ENCODE data around the gene TJP2.

TJP2 gene

DNA sequence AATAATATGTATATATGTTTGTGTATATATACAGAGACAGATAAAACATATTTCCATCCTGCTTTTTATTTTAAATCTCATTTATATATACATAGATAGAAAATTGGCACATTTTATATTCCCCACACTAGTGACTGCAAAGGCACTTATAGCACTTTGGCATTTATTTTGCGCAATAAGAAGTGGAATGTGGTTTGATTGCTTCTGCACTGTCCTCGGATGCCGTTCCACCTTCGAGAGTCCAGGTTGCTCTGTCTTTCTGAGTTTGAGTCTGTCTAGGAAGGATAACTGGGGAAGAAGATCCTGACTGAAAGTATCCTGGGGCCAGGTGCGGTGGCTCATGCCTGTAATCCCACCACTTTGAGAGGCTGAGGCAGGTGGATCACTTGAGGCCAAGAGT, 84.5 kb downstream of the TJP2 start:
- TF ChIP-seq CTCF (IDR thresholded peaks at IDR 0.05; ENCODE audit: extremely low read depth, insufficient read depth, missing control alignments) = no peak
- in situ Hi-C loops (cut with MboI; ENCODE audit: low pct_unique_long_range_greater_than_20kb, low sequenced_read_pairs, unreplicated experiment) = no loop called here
- no peak for DNase-seq (ENCODE audit: low spot score)

DNA sequence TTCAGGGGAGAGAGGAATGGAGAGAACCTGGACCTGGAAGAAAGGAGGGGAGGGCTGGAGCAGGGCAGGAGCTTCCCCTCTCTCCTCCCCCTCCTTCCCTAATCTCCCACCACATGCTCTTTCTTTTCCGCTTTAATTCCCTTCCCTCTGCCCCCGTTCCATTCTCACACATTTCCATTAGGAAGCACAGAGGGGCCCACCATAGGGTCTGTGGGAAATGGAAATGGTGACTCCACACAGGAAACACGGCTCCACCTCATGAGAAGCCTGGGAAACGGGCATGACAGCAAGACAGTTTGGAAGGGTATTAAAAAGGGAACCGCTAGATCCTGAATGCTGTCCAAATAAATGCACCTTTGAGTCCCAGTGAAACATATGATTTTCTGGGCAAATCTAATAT, 86.1 kb downstream of the TJP2 start:
- no peak for TF ChIP-seq CTCF (IDR thresholded peaks at IDR 0.05; ENCODE audit: extremely low read depth, insufficient read depth, missing control alignments)
- in situ Hi-C loops (cut with MboI; ENCODE audit: low pct_unique_long_range_greater_than_20kb, low sequenced_read_pairs, unreplicated experiment) = no loop called here
- DNase-seq (ENCODE audit: low spot score) = no peak

DNA sequence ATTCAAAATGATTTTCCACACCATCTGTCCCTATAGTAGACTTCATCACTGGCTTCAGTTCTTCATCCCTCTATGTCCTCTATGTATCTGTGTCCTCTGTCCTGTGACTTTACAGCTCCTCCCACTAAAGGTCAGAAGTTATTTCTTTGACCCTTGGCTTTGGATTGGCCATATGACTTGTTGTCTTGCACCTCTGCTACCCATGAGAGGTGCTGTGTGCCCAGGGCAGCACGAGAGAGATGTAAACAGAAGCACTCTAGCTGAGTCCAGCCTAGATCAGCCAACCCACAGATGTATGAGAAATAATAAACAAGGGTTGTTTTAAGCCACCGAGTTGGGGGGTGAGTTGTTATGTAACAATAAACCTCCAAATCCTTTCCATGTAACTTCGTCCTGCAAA, 87.6 kb downstream of the TJP2 start:
- TF ChIP-seq CTCF (IDR thresholded peaks at IDR 0.05; ENCODE audit: extremely low read depth, insufficient read depth, missing control alignments) = no peak
- in situ Hi-C loops (cut with MboI; ENCODE audit: low pct_unique_long_range_greater_than_20kb, low sequenced_read_pairs, unreplicated experiment) = no loop called here
- no peak for DNase-seq (ENCODE audit: low spot score)

- DNase-seq (ENCODE audit: low spot score) = no peak
- in situ Hi-C loops (cut with MboI; ENCODE audit: low pct_unique_long_range_greater_than_20kb, low sequenced_read_pairs, unreplicated experiment) = no loop called here
- no peak for TF ChIP-seq CTCF (IDR thresholded peaks at IDR 0.05; ENCODE audit: extremely low read depth, insufficient read depth, missing control alignments)
Measured at GRCh38 chr9:69264526-69264925, 90.4 kb downstream of the TJP2 start.

DNA sequence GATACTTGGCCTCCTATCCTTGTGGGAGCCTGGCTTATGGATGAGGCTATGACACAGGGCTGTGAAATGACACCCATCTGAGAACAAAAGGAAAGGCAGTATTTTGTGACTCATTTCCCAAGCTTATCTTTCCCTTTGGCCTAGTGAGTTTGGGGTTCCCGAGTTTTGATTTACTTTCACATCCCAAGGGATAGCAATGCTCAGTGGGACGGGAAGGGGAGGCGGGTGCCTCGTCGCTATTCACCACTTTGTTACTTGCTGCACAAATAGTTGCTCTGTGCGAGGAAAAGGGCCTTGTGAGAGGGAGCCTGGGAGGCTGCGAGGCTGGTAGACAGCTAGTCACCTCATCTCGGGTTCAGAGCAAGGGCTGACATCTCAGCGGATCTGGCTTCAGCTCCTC, 91.8 kb downstream of the TJP2 start:
- DNase-seq (ENCODE audit: low spot score) = no peak
- in situ Hi-C loops (cut with MboI; ENCODE audit: low pct_unique_long_range_greater_than_20kb, low sequenced_read_pairs, unreplicated experiment) = no loop called here
- TF ChIP-seq CTCF (IDR thresholded peaks at IDR 0.05; ENCODE audit: extremely low read depth, insufficient read depth, missing control alignments) = no peak

- in situ Hi-C loops (cut with MboI; ENCODE audit: low pct_unique_long_range_greater_than_20kb, low sequenced_read_pairs, unreplicated experiment) = no loop called here
- no peak for TF ChIP-seq CTCF (IDR thresholded peaks at IDR 0.05; ENCODE audit: extremely low read depth, insufficient read depth, missing control alignments)
- DNase-seq (ENCODE audit: low spot score) = no peak
Measured at GRCh38 chr9:69272212-69272611, 98.1 kb downstream of the TJP2 start.

DNA sequence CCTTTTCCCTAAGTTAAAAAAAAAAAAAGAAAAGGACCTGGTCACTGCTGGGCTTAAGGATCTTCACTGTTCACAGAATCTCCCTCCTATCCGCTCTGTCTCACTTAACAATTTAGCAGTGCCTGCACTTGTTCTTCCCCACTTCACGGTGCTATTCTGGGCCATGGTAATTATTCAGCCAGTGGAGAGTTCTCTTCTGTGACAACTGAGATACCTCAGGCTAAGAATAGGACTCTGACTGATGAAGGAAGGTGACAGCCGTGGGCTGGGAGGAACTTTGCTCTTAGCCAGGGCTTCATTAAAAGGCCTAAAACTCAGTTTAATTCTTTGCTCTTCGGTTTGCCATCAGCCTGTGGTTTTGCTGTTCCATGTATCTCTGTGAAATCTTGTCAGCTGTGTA, 99.1 kb downstream of the TJP2 start:
- no peak for DNase-seq (ENCODE audit: low spot score)
- no peak for TF ChIP-seq CTCF (IDR thresholded peaks at IDR 0.05; ENCODE audit: extremely low read depth, insufficient read depth, missing control alignments)
- in situ Hi-C loops (cut with MboI; ENCODE audit: low pct_unique_long_range_greater_than_20kb, low sequenced_read_pairs, unreplicated experiment) = no loop called here
